K562 (cell line): ENCODE results near the gene NHLH2.

Experiments
- ATF3 ChIP-seq, 2 experiments: fragments of 450-650 bp in 1 of 2; sonication (generic) in 1 of 2; formaldehyde crosslinking in 1 of 2; IDR thresholded peaks in 1 of 2; conservative IDR thresholded peaks in 1 of 2; 2 replicates each; pipeline versions ENCODE4 v1.6.1 to v1.8.1; 2016 to 2023; ENCODE audit warnings: mild to moderate bottlenecking in 2 of 2, moderate library complexity in 2 of 2, inconsistent platforms in 1 of 2, missing genetic modification reagents in 1 of 2
- CUX1 ChIP-seq: fragments of 200-800 bp; sonication (Bioruptor generic); IDR thresholded peaks from 2 replicates; pipeline ENCODE4 v1.6.1; 2016; ENCODE audit warnings: missing genetic modification characterization, missing compliant biosample characterization
- EP300 ChIP-seq: IDR thresholded peaks from 2 replicates; pipeline ENCODE4 v1.6.1; 2012; ENCODE audit warnings: low read length, improper control_type of control experiment
- FOXK1 ChIP-seq: sonication (generic); formaldehyde crosslinking; IDR thresholded peaks from 2 replicates; pipeline ENCODE4 v1.8.0; 2022; ENCODE audit warnings: missing genetic modification reagents, mild to moderate bottlenecking, borderline replicate concordance
- FOXK2 ChIP-seq, 2 experiments: fragments of 450-650 bp; IDR thresholded peaks in 1 of 2; conservative IDR thresholded peaks in 1 of 2; 2 replicates each; pipeline ENCODE4 v1.6.1; 2016; ENCODE audit warnings: low read depth in 2 of 2, mild to moderate bottlenecking in 1 of 2
- RFX1 ChIP-seq: fragments of 450-650 bp; IDR thresholded peaks from 2 replicates; pipeline ENCODE4 v1.6.1; 2016; ENCODE audit warnings: mild to moderate bottlenecking, moderate library complexity
- TOE1 ChIP-seq, 2 experiments: fragments of 450-650 bp in 1 of 2; sonication (generic) in 1 of 2; formaldehyde crosslinking in 1 of 2; IDR thresholded peaks; 2 replicates each; pipeline versions ENCODE4 v1.7.1 to v1.8.0; 2016 to 2022; ENCODE audit warnings: borderline replicate concordance in 2 of 2, mild to moderate bottlenecking in 2 of 2, antibody characterized with exemption in 1 of 2, inconsistent platforms in 1 of 2, low read depth in 1 of 2, missing genetic modification reagents in 1 of 2, moderate library complexity in 1 of 2

GRCh38 chr1:115842948-115843347, 2.0 kb upstream of the NHLH2 start:
- TF ChIP-seq ATF3 (IDR thresholded peaks at IDR 0.05) (no peak), ATF3 (CRISPR knock-in tag; conservative IDR thresholded peaks at IDR 0.05) (no peak), CUX1 (CRISPR knock-in tag) (no peak), TOE1 (IDR thresholded peaks at IDR 0.05; ENCODE audit: borderline replicate concordance) (no peak), TOE1 (CRISPR knock-in tag; IDR thresholded peaks at IDR 0.05; ENCODE audit: borderline replicate concordance, low read depth) (no peak), FOXK2 (conservative IDR thresholded peaks at IDR 0.05 in 1 of 2, IDR thresholded peaks at IDR 0.05 in 1 of 2; ENCODE audit: low read depth in 2 of 2) (no peak), EP300 (no peak), FOXK1 (no peak), RFX1 (no peak)
